ENCODE data around the gene FNDC3B.

The FNDC3B gene

DNA sequence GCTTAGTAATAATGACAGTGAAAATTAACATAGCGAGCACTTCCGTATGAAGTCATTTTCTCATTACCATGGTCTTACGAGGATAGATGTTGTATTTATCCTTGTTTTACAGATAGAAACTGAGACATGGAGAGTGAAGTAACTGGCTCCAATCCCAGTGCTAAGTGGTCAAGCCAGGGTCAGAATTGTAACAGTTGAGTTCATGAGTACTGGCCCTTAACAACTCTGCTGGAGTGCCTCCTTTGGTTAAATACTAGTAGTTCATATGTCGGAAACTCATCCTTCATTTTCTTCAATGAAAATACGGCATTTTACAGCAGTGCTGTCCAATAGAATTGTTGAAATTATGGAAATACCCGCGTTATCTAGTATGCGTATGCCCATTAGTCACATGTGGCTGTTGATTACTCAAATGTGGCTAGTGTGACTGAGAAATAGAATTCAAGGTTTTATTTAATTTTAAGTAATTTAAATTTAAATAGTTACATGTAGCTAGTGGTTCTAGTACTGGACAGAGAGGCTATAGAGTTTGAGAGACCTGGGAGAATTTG, 32.5 kb downstream of the FNDC3B start:
- Histone ChIP-seq H3F3A (ENCODE audit: low read depth) (no peaks in the 10 kb centered on the region), H3K36me3 (ENCODE audit: insufficient read depth, low read length) (peaks cover 6% of the 10 kb centered on the region; the same call in 1 of the 2 replicates), H3K4me2 (ENCODE audit: low read depth, low read length, poor library complexity, severe bottlenecking) (no peak overlapping the region), H3K4me3 (ENCODE audit: low read length, poor library complexity, severe bottlenecking) (no peak overlapping the region), H3K9ac (ENCODE audit: low read depth, low read length, poor library complexity, severe bottlenecking) (no peak overlapping the region), H3K9me2 (replicated peaks; ENCODE audit: low read depth, low read length) (no peaks in the 10 kb centered on the region), H3K4me1 (ENCODE audit: insufficient read depth, low read length, poor library complexity, severe bottlenecking) (no peaks in the 10 kb centered on the region), H2AFZ (ENCODE audit: low read length) (no peak overlapping the region), H3K79me2 (ENCODE audit: insufficient read depth, low read length) (peaks cover 42% of the 10 kb centered on the region; the same call in 1 of the 2 replicates), H3K9me3 (ENCODE audit: insufficient read depth, low read depth, low read length) (no peaks in the 10 kb centered on the region), H3K27me3 (ENCODE audit: insufficient read depth, low read length, poor library complexity, severe bottlenecking) (no peaks in the 10 kb centered on the region), H4K20me1 (ENCODE audit: insufficient read depth, low read length, poor library complexity, severe bottlenecking) (no peaks in the 10 kb centered on the region)
- TF ChIP-seq, protein P1, sequence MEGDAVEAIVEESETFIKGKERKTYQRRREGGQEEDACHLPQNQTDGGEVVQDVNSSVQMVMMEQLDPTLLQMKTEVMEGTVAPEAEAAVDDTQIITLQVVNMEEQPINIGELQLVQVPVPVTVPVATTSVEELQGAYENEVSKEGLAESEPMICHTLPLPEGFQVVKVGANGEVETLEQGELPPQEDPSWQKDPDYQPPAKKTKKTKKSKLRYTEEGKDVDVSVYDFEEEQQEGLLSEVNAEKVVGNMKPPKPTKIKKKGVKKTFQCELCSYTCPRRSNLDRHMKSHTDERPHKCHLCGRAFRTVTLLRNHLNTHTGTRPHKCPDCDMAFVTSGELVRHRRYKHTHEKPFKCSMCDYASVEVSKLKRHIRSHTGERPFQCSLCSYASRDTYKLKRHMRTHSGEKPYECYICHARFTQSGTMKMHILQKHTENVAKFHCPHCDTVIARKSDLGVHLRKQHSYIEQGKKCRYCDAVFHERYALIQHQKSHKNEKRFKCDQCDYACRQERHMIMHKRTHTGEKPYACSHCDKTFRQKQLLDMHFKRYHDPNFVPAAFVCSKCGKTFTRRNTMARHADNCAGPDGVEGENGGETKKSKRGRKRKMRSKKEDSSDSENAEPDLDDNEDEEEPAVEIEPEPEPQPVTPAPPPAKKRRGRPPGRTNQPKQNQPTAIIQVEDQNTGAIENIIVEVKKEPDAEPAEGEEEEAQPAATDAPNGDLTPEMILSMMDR (conservative IDR thresholded peaks at IDR 0.05; ENCODE audit: low read length) = no peak
- TF ChIP-seq EZH2phosphoT487 (IDR thresholded peaks at IDR 0.05; ENCODE audit: borderline replicate concordance) = no peak

GRCh38 chr3:172072543-172072942, 33.2 kb downstream of the FNDC3B start:
- Histone ChIP-seq H3F3A (ENCODE audit: low read depth) (no peaks in the 10 kb centered on the region), H3K4me3 (ENCODE audit: low read length, poor library complexity, severe bottlenecking) (no peak overlapping the region), H4K20me1 (ENCODE audit: insufficient read depth, low read length, poor library complexity, severe bottlenecking) (no peaks in the 10 kb centered on the region), H3K36me3 (ENCODE audit: insufficient read depth, low read length) (peaks cover 6% of the 10 kb centered on the region; the same call in 1 of the 2 replicates), H3K9me3 (ENCODE audit: insufficient read depth, low read depth, low read length) (no peaks in the 10 kb centered on the region), H2AFZ (ENCODE audit: low read length) (no peak overlapping the region), H3K9me2 (replicated peaks; ENCODE audit: low read depth, low read length) (no peaks in the 10 kb centered on the region), H3K9ac (ENCODE audit: low read depth, low read length, poor library complexity, severe bottlenecking) (no peak overlapping the region), H3K27me3 (ENCODE audit: insufficient read depth, low read length, poor library complexity, severe bottlenecking) (no peaks in the 10 kb centered on the region), H3K79me2 (ENCODE audit: insufficient read depth, low read length) (peaks cover 42% of the 10 kb centered on the region; the same call in 1 of the 2 replicates), H3K4me1 (ENCODE audit: insufficient read depth, low read length, poor library complexity, severe bottlenecking) (no peaks in the 10 kb centered on the region), H3K4me2 (ENCODE audit: low read depth, low read length, poor library complexity, severe bottlenecking) (no peak overlapping the region)
- TF ChIP-seq EZH2phosphoT487 (IDR thresholded peaks at IDR 0.05; ENCODE audit: borderline replicate concordance) = no peak
- TF ChIP-seq, protein P1 (conservative IDR thresholded peaks at IDR 0.05; ENCODE audit: low read length) = no peak

DNA sequence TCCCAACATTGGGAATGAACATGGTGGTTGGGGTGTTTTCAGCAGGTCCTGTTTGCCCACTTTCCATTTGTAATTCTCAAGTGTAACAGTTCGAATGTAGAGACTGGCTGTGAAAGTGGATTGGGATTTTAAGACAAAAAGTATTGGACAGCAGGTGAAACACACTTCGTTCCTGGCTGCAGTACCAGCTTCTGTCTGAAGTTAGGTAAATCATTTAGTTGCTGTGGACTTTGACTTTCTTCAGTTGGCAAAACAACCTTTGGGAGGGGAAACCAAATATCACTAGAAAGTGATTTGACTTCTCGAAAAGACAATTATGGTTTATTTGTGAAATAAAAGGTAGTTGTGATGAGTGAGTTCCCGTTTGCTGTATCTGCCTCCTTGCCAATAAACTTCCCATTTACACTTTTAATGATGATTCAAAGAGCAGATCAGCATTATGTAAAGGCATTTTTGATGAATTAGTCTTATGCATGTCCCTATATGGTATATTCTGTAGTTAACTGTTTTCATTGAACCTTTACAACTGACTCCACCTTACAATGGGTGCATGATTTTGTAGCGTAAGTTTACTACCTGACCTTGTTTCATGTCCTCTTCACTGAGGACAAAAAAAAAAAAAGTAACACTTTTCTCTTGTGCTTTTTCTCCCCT, 34.0 kb downstream of the FNDC3B start:
- peaks cover 38% of the 10 kb centered on the region; the same call in 1 of the 2 replicates for H3K79me2 ChIP-seq (ENCODE audit: insufficient read depth, low read length)
- H3K4me2 ChIP-seq (ENCODE audit: low read depth, low read length, poor library complexity, severe bottlenecking) = no peak overlapping the region

More for the DNA sequence above, 34.0 kb downstream of the FNDC3B start:
- Histone ChIP-seq H4K20me1 (ENCODE audit: insufficient read depth, low read length, poor library complexity, severe bottlenecking) (no peaks in the 10 kb centered on the region), H3K9me2 (replicated peaks; ENCODE audit: low read depth, low read length) (no peaks in the 10 kb centered on the region), H3K4me1 (ENCODE audit: insufficient read depth, low read length, poor library complexity, severe bottlenecking) (no peaks in the 10 kb centered on the region), H3K36me3 (ENCODE audit: insufficient read depth, low read length) (peaks cover 6% of the 10 kb centered on the region; the same call in 1 of the 2 replicates), H3F3A (ENCODE audit: low read depth) (no peaks in the 10 kb centered on the region), H3K4me3 (ENCODE audit: low read length, poor library complexity, severe bottlenecking) (no peak overlapping the region), H3K9me3 (ENCODE audit: insufficient read depth, low read depth, low read length) (no peaks in the 10 kb centered on the region), H2AFZ (ENCODE audit: low read length) (no peak overlapping the region), H3K27me3 (ENCODE audit: insufficient read depth, low read length, poor library complexity, severe bottlenecking) (no peaks in the 10 kb centered on the region), H3K9ac (ENCODE audit: low read depth, low read length, poor library complexity, severe bottlenecking) (no peak overlapping the region)
- TF ChIP-seq, protein P1 (conservative IDR thresholded peaks at IDR 0.05; ENCODE audit: low read length) = no peak
- no peak for TF ChIP-seq EZH2phosphoT487 (IDR thresholded peaks at IDR 0.05; ENCODE audit: borderline replicate concordance)

All from Loucy (cell line).